Measurements from ENCODE around the gene TBC1D2B. TPM values are rescaled to one million over a fixed set of nuclear protein-coding genes. Genes with fewer than 3 reads are reported as not detected.
"Not testable (repeated sequence)": the region's sequence is repeated elsewhere in the genome, so short reads cannot be mapped to it uniquely, and the experiment has no call there.

Gene TBC1D2B
- polyA plus RNA-seq, 6 donors from 2014 or later: 1.7 to 5.5 (median 2.9) TPM

GRCh38 chr15:77975332-77976094 lies 102.0 kb downstream of the TBC1D2B start:
- Mint-ChIP-seq H3K4me1 (no peaks in the 10 kb centered on the region), H3K27ac (peak overlapping the region in 2 of 6 donors; percentile 63 to 64), H3K27me3 (peaks cover 0 to 7% (median 0%) of the 10 kb centered on the region in 3 donors), H3K4me3 (peak overlapping the region in 1 of 8 donors; percentile 47), H3K9me3 (no peaks in the 10 kb centered on the region), H3K36me3 (no peaks in the 10 kb centered on the region)
- no peak for DNase-seq
- no peak for ATAC-seq (ENCODE audit: low read depth in 2 of 2)

DNA sequence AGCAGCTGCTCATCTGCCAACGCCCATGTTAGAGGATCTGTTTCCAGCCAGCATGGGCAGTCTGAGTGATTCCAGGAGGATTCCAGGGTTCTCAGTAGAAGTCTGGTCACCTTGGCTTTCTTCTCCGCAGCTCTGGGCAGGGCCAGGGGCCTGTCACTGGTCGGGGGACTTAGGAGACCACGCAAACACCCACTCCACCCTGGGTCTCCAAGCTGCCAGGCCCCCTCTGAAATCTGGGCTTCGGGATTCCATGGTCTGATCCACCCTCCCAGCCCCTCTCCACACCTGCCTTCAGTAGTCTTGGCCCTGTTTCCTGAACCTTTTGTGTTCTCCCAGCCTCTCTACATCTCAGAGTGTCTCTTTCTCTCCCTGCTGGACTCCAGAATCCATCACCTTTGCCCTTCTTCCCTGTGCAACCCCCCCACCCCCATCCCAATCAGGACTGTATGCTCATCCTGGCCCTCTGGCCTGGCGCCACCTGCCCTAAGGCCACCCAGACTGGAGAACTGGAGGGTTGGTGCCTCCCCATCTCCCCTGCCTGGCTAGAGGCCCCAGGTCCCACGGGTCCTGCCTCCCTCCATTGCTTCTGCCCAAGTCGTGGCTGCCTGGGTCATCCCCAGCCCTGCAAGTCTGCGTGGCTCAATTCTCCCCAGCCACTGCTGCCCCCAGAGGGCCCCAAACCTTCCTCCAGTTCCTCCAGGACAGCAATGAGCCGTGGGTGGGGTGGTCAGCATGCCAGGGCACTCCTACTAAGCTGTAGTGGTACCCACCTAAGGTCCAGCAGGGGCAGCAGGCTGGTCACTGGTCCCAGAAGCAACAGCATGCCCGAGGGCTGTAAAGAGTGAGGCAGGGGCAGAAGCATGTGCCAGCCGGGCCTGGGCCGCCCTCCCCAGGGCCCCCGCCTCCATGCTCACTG lies 102.8 kb downstream of the TBC1D2B start:
- no peak overlapping the region for H3K27ac Mint-ChIP-seq

GRCh38 chr15:77974098-77974414 lies 103.5 kb downstream of the TBC1D2B start:
- peaks cover 0 to 7% (median 0%) of the 10 kb centered on the region in 3 donors for H3K27me3 Mint-ChIP-seq
- peaks cover 0 to 2% (median 1%) of the 10 kb centered on the region in 7 donors for H3K9me3 Mint-ChIP-seq
- ATAC-seq (ENCODE audit: low read depth in 2 of 2): no peak
- peak overlapping the region in 1 of 6 donors; percentile 47 for H3K27ac Mint-ChIP-seq
- no peaks in the 10 kb centered on the region for H3K4me1 Mint-ChIP-seq
- H3K4me3 Mint-ChIP-seq: no peak overlapping the region
- no peak for DNase-seq
- peaks cover under 1 to 4% of the 10 kb centered on the region in 2 donors for H3K36me3 Mint-ChIP-seq

More for the DNA sequence above, 102.8 kb downstream of the TBC1D2B start:
- no peaks in the 10 kb centered on the region for H3K36me3 Mint-ChIP-seq
- no peak overlapping the region for H3K4me3 Mint-ChIP-seq
- DNase-seq: no peak
- peaks cover 0 to 7% (median 0%) of the 10 kb centered on the region in 3 donors for H3K27me3 Mint-ChIP-seq
- H3K4me1 Mint-ChIP-seq: no peaks in the 10 kb centered on the region
- ATAC-seq (ENCODE audit: low read depth in 2 of 2): no peak
- H3K9me3 Mint-ChIP-seq: no peaks in the 10 kb centered on the region

GRCh38 chr15:77973273-77974097 lies 104.0 kb downstream of the TBC1D2B start:
- H3K36me3 Mint-ChIP-seq; H3K4me3 Mint-ChIP-seq; H3K27ac Mint-ChIP-seq; H3K27me3 Mint-ChIP-seq; H3K4me1 Mint-ChIP-seq; DNase-seq; ATAC-seq (ENCODE audit: low read depth in 2 of 2); H3K9me3 Mint-ChIP-seq: not testable (repeated sequence)

DNA sequence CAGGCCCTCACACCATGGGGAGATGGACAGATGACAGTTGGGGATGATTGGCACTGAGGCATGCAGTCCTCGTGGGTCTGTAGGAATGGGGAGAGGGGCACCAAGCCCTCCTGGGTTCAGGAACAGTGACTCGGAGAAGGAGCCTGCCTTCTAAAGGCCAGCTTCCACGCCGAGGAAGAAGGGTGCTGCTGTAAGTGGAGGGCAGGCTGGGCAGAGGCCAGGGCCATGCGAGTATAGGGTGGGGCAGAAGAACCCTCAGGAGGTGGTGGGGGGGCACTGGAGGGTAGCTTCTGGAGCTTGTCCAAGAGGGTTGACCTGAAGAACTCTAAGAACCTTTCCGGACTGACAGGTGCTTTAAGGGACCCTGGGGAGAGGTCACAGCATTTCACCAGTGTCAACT lies 104.8 kb downstream of the TBC1D2B start:
- not testable (repeated sequence) for H3K36me3 Mint-ChIP-seq; H3K27me3 Mint-ChIP-seq; H3K27ac Mint-ChIP-seq; ATAC-seq (ENCODE audit: low read depth in 2 of 2); H3K4me3 Mint-ChIP-seq; H3K4me1 Mint-ChIP-seq; DNase-seq
- peaks cover 0 to 11% (median 5%) of the 10 kb centered on the region in 7 donors for H3K9me3 Mint-ChIP-seq

GRCh38 chr15:77971875-77972274 lies 105.6 kb downstream of the TBC1D2B start:
- H3K4me3 Mint-ChIP-seq; H3K4me1 Mint-ChIP-seq; H3K27me3 Mint-ChIP-seq; H3K36me3 Mint-ChIP-seq; H3K27ac Mint-ChIP-seq; DNase-seq; ATAC-seq (ENCODE audit: low read depth in 2 of 2): not testable (repeated sequence)
- H3K9me3 Mint-ChIP-seq: peaks cover 0 to 11% (median 5%) of the 10 kb centered on the region in 7 donors

GRCh38 chr15:77970813-77971360 lies 106.6 kb downstream of the TBC1D2B start:
- not testable (repeated sequence) for H3K4me3 Mint-ChIP-seq; DNase-seq; H3K36me3 Mint-ChIP-seq; H3K27ac Mint-ChIP-seq; ATAC-seq (ENCODE audit: low read depth in 2 of 2); H3K27me3 Mint-ChIP-seq; H3K4me1 Mint-ChIP-seq
- H3K9me3 Mint-ChIP-seq: peaks cover 0 to 11% (median 5%) of the 10 kb centered on the region in 7 donors

DNA sequence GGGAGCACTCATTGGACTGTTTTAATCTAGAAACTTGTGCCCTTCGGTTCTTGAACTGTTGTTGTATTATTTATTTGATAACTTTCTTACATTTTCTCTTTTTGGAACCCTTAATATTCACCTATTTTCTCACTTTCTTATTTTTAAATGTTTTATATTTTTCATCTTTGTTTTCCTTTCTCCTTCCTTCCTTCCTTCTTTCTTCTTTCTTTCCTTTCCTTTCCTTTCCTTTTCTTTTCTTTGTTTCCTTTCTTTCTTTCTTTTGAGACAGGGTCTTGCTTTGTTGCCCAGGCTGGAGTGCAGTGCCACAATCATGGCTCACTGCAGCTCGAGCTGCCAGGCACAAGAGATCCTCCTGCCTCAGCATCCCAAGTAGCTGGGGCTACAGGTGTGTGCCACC lies 108.5 kb downstream of the TBC1D2B start:
- Mint-ChIP-seq H3K4me3 (no peak overlapping the region), H3K27me3 (peaks cover 0 to 7% (median 0%) of the 10 kb centered on the region in 3 donors)
- DNase-seq: no peak

DNA sequence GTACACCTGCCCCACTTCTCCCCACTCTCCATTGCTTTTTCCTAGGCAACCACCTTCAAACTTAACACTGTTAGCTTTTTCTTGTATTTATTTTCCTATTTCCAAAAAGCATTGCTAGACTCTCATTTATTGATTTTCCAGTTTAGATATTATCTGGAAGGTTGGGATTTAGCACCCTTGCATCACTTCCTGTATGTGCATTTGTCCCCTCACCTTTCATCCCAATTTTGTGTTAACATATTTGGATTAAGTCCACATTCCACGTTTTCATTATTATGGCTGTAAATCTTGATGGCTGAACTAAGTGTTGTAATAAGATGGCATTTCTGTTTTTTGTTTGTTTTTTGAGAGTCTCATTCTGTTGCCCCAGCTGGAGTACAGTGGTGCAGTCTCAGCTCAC lies 109.7 kb downstream of the TBC1D2B start:
- no peak for ATAC-seq (ENCODE audit: low read depth in 2 of 2)
- Mint-ChIP-seq H3K27ac (peak overlapping the region in 1 of 6 donors; percentile 33), H3K9me3 (peaks cover 0 to 11% (median 5%) of the 10 kb centered on the region in 7 donors), H3K4me1 (peaks cover 0 to 6% (median 0%) of the 10 kb centered on the region in 3 donors), H3K36me3 (peaks cover 5 to 8% of the 10 kb centered on the region in 2 donors), H3K27me3 (peaks cover 0 to 12% (median 0%) of the 10 kb centered on the region in 3 donors), H3K4me3 (no peak overlapping the region)
- DNase-seq: no peak

More for the DNA sequence above, 108.5 kb downstream of the TBC1D2B start:
- peaks cover 5 to 8% of the 10 kb centered on the region in 2 donors for H3K36me3 Mint-ChIP-seq
- no peak for ATAC-seq (ENCODE audit: low read depth in 2 of 2)
- H3K9me3 Mint-ChIP-seq: peaks cover 0 to 11% (median 5%) of the 10 kb centered on the region in 7 donors
- no peak overlapping the region for H3K27ac Mint-ChIP-seq
- H3K4me1 Mint-ChIP-seq: peaks cover 0 to 4% (median 0%) of the 10 kb centered on the region in 3 donors

DNA sequence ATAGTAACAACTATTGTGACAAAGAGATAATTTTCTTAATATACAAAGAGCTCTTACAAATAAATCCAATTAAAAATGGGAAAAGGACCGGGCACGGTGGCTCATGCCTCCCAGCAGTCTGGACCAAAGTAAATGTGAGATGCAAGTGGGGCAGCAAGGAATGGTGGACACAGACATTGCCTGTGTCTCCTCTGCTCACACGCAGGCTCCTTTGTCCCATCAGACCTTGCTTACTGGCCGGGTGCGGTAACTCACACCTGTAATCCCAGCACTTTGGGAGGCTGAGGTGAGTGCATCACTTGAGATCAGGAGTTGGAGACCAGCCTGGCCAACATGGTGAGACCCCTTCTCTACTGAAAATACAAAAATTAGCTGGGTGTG lies 110.3 kb downstream of the TBC1D2B start:
- Mint-ChIP-seq H3K9me3 (peaks cover 0 to 11% (median 5%) of the 10 kb centered on the region in 7 donors), H3K27ac (peak overlapping the region in 1 of 6 donors; percentile 35), H3K27me3 (peaks cover 0 to 13% (median 0%) of the 10 kb centered on the region in 3 donors)
- DNase-seq; ATAC-seq (ENCODE audit: low read depth in 2 of 2); H3K36me3 Mint-ChIP-seq; H3K4me3 Mint-ChIP-seq; H3K4me1 Mint-ChIP-seq: not testable (repeated sequence)

DNA sequence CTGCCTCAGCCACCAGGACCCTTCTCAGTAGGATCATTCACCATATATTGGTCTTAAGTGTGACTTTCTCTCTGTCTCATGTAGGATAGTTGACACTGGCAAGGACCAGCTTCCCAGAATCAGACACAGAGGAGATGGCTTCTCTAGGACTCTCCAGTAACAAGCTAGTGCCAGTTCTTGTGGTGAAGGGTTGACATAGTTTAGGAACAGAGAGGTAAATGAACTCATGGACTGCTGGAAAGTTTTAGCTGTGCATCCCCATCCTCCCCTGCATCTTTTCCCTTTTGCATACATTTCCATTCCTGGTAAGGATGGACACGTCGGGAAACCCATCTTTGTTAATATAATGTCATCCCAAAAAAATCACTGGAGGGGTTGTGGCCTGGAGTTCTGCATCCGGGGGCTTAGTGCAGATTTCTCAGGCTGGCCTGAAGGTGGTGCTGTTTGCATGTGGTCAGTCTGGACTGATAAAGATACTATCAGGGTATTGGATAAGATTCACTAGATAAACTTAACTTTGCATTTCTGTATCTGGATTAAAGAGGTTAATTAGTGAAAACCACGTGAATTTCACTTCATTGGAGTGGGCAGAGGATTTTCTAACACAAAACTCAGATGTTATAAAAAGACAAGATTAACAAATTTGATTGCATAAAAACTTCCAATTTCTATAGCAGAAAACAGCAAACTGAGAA lies 110.8 kb downstream of the TBC1D2B start:
- Mint-ChIP-seq H3K27me3 (peaks cover 0 to 9% (median 0%) of the 10 kb centered on the region in 3 donors), H3K36me3 (peaks cover 5 to 8% of the 10 kb centered on the region in 2 donors), H3K4me1 (peaks cover 0 to 6% (median 0%) of the 10 kb centered on the region in 3 donors), H3K4me3 (no peak overlapping the region), H3K27ac (peak overlapping the region in 1 of 6 donors; percentile 35), H3K9me3 (peaks cover 0 to 11% (median 5%) of the 10 kb centered on the region in 7 donors)
- DNase-seq: peak; percentile 52
- peak; percentile 34 to 71 for ATAC-seq (ENCODE audit: low read depth in 2 of 2)

- H3K36me3 Mint-ChIP-seq: peaks cover 5% of the 10 kb centered on the region in 2 donors
- peaks cover 0 to 14% (median 10%) of the 10 kb centered on the region in 3 donors for H3K27me3 Mint-ChIP-seq
- ATAC-seq (ENCODE audit: low read depth in 2 of 2): no peak
- no peak for DNase-seq
- H3K9me3 Mint-ChIP-seq: peaks cover 0 to 11% (median 5%) of the 10 kb centered on the region in 7 donors
- no peak overlapping the region for H3K4me3 Mint-ChIP-seq
- no peak overlapping the region for H3K27ac Mint-ChIP-seq
- H3K4me1 Mint-ChIP-seq: peaks cover 0 to 14% (median 6%) of the 10 kb centered on the region in 3 donors
Observed at GRCh38 chr15:77964193-77964592, 113.3 kb downstream of the TBC1D2B start.

Data from naive B cell (primary cell).